ENCODE data around the gene TTC28. TPM values are rescaled to one million over a fixed set of nuclear protein-coding genes. Genes with fewer than 3 reads are reported as not detected.
"Not testable (repeated sequence)": the region's sequence is repeated elsewhere in the genome, so short reads cannot be mapped to it uniquely, and the experiment has no call there.

TTC28 gene
- total and polyA plus RNA-seq, 8 donors = 2.2 to 18.6 (median 11.5) TPM

DNA sequence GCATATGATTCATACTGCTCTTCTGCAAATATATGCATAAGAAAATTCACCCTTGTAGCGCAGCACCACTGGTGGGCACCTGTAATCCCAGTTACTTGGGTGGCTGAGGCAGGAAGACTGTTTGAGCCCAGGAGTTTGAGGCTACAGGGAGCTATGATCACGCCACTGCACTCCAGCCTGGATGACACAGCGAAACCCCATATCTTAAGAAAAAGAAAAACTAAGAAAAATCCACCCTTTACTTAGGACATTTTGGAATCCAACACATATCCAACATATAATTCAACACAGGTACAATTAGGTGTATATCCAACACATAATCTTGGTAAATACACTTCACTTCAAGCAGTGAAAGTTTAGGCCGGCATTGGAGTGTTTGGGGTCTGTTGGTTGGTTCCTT is 505.1 kb downstream of the TTC28 start:
- FAIRE-seq = no peak
- H3K4me3 ChIP-seq = no peak overlapping the region
- no peak for DNase-seq
- H3K27ac ChIP-seq = no peak overlapping the region
- ATAC-seq = no peak
- intact Hi-C loops (cut with DNase I) = no loop called here
- H3K4me1 ChIP-seq = peaks cover 0 to 4% (median 0%) of the 10 kb centered on the region in 3 donors
- no peaks in the 10 kb centered on the region for H3K9me3 ChIP-seq
- WGBS, 2 donors = 97% methylated on average over 4 of the region's 4 CpGs
- no peaks in the 10 kb centered on the region for H3K27me3 ChIP-seq
- H3K36me3 ChIP-seq = no peaks in the 10 kb centered on the region
- TF ChIP-seq, protein P1, sequence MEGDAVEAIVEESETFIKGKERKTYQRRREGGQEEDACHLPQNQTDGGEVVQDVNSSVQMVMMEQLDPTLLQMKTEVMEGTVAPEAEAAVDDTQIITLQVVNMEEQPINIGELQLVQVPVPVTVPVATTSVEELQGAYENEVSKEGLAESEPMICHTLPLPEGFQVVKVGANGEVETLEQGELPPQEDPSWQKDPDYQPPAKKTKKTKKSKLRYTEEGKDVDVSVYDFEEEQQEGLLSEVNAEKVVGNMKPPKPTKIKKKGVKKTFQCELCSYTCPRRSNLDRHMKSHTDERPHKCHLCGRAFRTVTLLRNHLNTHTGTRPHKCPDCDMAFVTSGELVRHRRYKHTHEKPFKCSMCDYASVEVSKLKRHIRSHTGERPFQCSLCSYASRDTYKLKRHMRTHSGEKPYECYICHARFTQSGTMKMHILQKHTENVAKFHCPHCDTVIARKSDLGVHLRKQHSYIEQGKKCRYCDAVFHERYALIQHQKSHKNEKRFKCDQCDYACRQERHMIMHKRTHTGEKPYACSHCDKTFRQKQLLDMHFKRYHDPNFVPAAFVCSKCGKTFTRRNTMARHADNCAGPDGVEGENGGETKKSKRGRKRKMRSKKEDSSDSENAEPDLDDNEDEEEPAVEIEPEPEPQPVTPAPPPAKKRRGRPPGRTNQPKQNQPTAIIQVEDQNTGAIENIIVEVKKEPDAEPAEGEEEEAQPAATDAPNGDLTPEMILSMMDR (IDR thresholded peaks at IDR 0.05) = no peak

DNA sequence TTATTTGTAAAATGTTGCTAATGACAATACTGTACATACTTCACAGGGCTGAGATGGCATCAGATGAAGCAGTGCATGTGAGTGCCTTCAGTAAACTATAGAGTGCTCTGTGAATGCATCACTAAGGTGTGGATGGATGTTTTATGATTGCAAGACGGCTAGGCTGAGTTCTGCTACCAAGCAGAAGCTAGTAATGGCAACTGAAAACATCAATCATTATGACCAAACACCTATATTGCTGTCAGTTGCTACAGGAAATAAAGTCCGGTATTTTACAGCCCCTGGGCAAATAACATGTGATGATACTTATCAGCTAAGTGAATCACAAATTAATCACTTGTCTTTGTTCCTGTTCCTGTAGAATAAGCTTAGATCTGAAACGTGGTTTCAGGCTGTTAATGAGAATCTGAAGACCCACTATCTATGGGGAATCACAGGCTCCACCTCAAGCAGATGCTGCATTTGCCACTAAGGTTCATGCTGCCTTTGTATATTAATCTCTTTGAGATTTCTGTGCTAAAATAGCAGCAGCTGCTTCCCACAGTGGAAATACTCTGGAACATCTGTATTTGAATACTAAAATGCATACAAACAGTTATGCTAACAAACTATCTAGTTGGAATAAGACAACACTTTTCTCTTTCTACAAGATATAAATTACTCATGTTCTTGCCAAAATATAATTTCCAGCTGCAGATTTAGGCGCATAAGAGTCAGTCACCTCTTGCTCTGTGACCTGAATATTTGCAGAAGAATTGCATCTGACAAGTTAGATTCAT is 506.6 kb downstream of the TTC28 start:
- Histone ChIP-seq H3K27ac (no peak overlapping the region), H3K36me3 (no peaks in the 10 kb centered on the region), H3K4me3 (no peak overlapping the region), H3K4me1 (peaks cover 0 to 4% (median 0%) of the 10 kb centered on the region in 3 donors), H3K27me3 (no peaks in the 10 kb centered on the region), H3K9me3 (no peaks in the 10 kb centered on the region)
- TF ChIP-seq, protein P1 (IDR thresholded peaks at IDR 0.05) = no peak
- FAIRE-seq (no peak), DNase-seq (no peak), ATAC-seq (peak in 2 of 4 donors; percentile 12 to 23)
- WGBS, 2 donors = 49% methylated on average over 4 of the region's 4 CpGs
- intact Hi-C loops (cut with DNase I) = no loop called here

DNA sequence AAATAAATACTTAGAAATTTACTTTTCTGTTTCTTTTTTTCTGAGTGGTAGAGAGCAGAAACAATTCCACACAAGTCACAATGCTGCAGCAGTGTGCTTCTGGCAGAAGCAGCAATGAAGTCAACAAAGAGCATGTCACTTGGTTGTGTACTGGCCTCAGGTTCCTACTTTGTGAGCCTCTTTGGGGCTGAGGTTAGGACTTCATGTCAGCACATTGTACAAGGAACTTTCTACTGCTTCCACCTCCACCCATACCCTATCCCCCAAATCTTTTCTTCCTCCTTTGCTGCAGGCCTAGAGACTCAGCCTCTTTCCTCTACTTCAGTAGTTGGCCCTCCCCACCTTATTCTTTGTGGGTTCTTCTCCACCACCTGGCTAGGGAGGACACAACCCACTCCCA is 507.9 kb downstream of the TTC28 start:
- Histone ChIP-seq H3K27me3 (no peaks in the 10 kb centered on the region), H3K4me1 (peaks cover 0 to 4% (median 0%) of the 10 kb centered on the region in 3 donors), H3K4me3 (no peak overlapping the region), H3K27ac (no peak overlapping the region), H3K9me3 (no peaks in the 10 kb centered on the region), H3K36me3 (no peaks in the 10 kb centered on the region)
- TF ChIP-seq, protein P1 (IDR thresholded peaks at IDR 0.05) = no peak
- no peak for DNase-seq
- FAIRE-seq = no peak
- ATAC-seq = peak in 1 of 4 donors; percentile 30
- intact Hi-C loops (cut with DNase I) = no loop called here

DNA sequence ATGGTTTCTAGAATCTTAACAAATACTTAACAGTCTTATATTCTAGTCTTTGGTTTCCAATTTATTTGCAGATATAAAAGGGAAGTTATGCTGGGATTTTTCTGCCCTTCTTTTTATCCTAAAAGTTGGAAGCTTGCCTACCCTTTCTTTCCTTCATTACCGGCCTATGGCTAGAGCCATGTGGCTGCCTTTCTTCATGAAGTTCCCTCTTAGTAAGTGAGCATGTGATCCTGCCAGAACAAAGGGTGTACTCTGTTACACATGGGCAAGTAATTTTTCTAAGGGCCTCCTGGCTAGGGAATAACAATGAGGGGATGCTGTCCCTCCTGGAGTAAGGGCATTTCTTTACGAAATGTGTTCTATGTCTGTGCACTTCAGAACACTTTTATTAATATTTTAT is 508.5 kb downstream of the TTC28 start:
- H3K27ac ChIP-seq = no peak overlapping the region
- no peak overlapping the region for H3K4me3 ChIP-seq
- H3K27me3 ChIP-seq = no peaks in the 10 kb centered on the region
- H3K9me3 ChIP-seq = no peaks in the 10 kb centered on the region
- TF ChIP-seq, protein P1 (IDR thresholded peaks at IDR 0.05) = no peak
- WGBS, 2 donors = 83 to 89% methylated on average over 2 of the region's 2 CpGs
- ATAC-seq (peak in 2 of 4 donors; percentile 29 to 47), DNase-seq (no peak), FAIRE-seq (no peak)
- peaks cover 0 to 4% (median 0%) of the 10 kb centered on the region in 3 donors for H3K4me1 ChIP-seq
- intact Hi-C loops (cut with DNase I) = no loop called here
- no peaks in the 10 kb centered on the region for H3K36me3 ChIP-seq

DNA sequence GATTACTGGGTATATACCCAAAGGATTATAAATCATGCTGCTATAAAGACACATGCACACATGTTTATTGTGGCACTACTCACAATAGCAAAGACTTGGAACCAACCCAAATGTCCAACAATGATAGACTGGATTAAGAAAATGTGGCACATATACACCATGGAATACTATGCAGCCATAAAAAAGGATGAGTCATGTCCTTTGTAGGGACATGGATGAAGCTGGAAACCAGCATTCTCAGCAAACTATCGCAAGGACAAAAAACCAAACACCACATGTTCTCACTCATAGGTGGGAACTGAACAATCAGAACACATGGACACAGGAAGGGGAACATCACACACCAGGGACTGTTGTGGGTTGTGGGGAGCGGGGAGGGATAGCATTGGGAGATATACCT is 510.3 kb downstream of the TTC28 start:
- H3K4me3 ChIP-seq; ATAC-seq; DNase-seq; H3K27me3 ChIP-seq; FAIRE-seq; H3K36me3 ChIP-seq; intact Hi-C loops (cut with DNase I); H3K4me1 ChIP-seq; H3K27ac ChIP-seq; H3K9me3 ChIP-seq: not testable (repeated sequence)
- WGBS, 2 donors = 93 to 99% methylated on average over 2 of the region's 2 CpGs
